GM18873 (cell line): Measurements from ENCODE around the gene MYO18B.

Source experiments
- ATAC-seq: cut with Tn5 transposase; IDR thresholded peaks from one replicate; pipeline ENCODE4 v1.9.1; 2021; ENCODE audit warnings: mild to moderate bottlenecking, moderate library complexity, moderate number of reproducible peaks; ENCODE audit not compliant: unreplicated experiment, low FRiP score

The MYO18B gene

DNA sequence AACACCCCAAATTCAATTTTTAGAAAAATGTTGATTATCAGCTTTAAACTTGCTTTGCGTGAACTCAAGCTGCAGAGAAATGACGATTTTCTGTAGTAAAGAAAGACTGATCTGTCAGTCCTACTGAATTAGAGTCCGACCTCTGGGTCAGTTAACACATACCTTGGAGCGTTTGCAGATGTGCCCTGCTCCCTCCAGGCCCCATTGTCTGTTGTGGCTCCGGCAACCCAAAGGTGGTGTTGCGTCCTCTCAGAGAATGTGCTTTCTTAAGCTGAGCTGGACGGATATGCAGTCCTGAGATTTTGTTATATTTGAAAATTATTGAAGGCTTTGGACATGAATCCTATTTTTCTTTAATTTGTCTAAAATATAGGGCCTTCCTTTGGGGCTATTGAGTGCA lies 31.5 kb upstream of the MYO18B start:
- ATAC-seq: no peak

DNA sequence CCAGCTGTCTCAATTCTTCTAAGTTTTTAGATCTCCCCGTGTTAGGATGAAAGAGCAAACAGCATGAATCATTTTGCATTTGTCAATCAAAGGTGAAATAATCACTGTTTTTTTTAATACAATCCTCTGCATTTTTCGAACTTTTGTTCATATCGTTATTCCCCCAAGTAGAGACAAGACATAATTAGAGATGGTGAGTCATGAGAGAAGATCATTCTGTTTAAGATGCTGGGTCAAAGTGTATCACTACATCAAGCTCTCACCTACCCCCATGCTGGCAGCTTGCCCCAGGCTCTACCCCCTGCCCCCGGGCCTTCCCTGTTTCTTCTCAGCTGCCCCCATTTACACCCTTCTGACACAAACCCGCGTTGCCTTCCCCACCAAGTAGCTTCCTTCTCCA lies 30.5 kb upstream of the MYO18B start:
- no peak for ATAC-seq

DNA sequence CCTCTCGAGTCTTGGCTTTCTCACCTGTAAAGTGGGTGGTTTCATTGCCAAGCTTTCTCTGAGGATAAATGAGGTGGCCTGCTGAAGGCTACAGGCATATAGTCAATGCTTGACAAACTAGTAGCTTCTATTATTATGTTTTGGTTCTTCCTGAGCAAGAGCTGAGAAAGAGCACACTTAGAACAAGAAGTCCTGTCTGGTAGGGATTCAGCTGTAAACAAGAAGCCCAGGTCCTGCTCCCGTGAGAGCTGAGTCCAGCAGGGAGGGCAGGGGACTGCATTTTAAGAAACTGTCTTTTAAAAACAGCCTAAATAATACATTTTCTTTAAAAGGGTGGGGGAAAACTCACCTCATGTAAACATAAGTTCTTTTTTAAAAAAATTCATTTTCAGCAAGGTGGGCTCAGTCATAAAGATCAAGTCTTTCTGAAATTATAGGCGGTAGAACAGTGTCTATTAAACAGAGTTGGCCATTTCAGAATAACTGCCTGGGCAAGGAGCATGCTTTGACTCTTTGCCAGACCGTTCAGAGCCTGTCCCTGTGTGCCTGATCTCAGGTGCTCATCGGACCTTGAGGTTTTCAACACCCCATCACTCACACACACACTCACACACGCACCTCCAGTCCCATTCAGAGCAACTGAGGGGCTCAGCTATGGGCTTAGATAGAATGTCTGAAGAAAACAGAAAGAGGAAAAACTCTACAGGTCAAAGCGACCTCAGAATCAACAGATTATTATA lies 29.2 kb upstream of the MYO18B start:
- ATAC-seq: no peak

DNA sequence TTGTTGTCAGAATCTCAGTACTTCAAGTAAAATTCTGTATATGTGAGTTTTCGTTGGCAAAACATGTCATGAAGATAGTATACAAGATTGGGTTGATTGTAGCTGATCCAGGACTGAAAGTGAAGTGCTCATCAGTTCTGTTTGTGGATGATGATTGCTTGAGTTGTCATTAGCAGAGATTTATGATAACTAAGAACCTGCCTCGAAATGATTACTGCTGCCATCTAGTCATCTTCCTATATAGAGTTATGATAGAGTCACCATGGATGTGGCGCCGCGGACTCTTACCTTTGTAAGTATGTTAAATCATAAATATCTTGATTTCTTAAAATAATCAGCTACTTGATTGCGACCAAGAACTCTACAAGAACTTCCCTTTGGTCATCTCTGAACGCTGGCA lies 27.9 kb upstream of the MYO18B start:
- ATAC-seq: no peak

DNA sequence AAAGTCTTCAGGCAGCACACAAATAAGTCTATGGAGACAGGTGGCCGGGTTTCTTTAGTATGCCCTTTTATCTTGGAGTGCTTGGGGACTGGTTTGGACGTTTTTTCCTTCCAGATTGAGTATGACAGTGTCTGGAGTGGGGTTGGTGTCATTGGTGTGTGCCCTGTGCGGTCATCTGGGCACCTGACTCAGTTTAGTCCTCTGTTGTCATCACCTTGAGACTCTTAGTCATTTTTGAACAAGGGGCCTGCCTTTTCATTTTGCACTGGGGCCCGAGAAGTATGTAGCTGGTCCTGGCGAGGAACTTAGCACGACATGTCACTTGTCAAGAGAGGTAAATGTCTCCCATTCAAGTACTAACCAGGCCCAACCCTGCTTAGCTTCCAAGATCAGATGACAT lies 27.2 kb upstream of the MYO18B start:
- no peak for ATAC-seq

DNA sequence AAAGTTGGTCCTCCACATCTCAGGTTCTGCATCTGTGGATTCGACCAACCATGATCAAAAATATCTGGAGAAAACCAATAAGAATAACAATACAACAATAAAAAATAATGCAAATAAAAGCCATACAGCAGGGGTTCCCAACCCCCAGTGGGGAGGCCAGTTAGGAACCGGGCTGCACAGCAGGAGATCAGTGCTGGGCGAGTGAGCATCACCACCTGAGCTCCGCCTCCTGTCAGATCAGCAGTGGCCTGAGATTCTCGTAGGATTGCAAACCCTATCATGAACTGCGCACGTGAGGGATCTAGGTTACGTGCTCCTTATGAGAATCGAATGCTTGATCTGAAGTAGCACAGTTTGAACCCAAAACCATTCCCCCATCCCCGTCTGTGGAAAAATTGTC lies 25.4 kb upstream of the MYO18B start:
- no peak for ATAC-seq

DNA sequence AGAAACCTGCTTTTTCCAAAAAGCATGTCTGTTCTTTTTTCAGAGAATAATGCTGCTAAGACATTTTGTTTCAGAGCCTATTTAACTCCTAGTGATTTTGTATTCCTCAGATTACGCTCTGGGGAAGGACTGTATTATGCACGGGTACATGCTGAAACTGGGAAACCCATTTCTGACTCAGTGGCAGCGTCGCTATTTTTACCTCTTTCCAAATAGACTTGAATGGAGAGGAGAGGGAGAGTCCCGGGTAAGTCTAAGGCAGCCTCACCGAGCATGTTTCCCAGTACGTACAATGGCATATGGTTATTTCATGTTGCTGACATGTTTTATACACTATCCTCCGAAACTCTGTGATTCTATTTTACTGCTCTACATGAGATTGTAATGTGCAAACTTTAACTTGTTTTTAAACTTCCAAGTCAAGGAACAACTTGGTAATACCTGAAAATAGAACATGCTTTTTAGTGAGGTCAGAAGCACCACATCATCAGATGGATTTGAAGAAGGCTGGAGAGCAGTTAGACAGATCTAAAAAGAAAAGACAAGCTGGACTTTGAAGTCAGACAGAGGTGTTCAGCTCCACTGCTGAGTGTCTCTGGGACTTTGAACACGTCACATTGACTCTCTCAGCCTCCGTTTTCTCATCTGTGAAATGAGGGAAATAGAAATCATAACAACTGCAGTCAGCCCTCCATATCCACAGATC lies 23.7 kb upstream of the MYO18B start:
- ATAC-seq: no peak

DNA sequence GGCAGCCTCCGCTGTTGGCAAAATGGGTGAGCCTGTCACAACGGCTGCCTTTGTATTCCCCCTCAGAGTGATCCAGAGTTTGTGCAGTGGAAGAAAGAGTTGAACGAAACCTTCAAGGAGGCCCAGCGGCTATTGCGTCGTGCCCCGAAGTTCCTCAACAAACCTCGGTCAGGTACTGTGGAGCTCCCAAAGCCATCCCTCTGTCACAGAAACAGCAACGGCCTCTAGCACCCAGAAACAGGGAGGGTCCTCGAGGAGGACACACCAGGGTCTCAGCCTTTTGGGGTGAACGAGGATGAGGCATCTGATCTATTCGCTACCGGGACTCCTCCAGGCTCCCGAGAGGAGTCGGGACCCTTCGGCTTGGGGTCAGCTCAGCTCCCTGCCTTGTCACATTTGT lies 19.8 kb upstream of the MYO18B start:
- no peak for ATAC-seq

DNA sequence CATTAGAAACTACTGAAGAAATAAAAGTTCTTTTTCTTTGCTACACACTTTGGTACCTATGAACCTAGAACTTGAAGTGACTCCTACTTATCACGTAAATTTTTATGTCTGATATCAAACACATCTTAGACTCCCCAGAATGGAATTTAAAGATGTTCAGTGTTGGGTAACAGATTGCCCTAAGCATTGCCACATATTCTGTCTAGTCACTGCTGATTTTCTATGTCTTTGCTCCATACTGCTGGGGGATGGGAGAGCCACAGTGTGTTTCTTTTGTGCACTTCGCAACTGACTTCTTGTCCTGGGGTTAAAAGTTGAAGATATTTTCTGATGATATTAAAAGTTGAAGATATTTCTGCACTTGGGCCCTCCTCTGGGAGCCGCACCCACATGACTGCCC lies 19.4 kb upstream of the MYO18B start:
- ATAC-seq: no peak

DNA sequence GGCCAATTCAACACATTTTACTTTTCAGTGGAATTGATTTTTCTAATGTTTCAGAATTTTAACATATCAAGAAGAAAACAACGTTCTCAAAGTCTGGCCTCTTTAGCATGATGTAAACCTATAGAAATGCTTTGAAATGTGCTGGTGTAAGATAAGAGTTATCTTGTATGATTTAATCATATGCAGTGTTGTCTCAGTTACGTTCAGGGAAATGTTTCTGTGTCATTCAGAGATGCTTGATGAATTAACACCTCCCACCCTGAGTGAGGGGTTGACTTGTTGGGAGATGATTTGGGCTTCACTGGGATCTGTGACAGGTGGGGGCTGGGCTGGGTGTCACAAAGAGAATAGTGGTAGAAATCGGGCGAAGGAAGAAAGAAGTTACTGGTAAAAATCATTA lies 15.7 kb upstream of the MYO18B start:
- no peak for ATAC-seq

DNA sequence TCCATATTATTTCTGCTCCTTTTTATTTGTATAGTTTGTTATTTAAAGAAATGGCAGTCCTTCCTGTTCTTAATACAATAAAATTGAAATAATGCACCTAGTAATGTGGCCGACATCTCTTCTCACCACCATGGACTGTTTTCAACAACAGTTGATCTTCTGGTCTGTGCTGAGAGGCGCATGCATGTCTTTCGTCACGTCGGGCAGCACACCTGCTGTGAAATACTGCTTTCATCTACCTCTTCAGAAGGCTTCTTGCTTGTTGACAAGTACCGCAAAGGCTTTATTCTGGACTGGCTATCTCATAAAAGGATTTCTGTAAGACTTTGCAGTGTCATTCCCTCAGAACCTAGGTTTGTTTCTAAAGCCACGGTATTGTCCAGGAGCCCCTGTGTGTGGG lies 13.9 kb upstream of the MYO18B start:
- ATAC-seq: no peak

DNA sequence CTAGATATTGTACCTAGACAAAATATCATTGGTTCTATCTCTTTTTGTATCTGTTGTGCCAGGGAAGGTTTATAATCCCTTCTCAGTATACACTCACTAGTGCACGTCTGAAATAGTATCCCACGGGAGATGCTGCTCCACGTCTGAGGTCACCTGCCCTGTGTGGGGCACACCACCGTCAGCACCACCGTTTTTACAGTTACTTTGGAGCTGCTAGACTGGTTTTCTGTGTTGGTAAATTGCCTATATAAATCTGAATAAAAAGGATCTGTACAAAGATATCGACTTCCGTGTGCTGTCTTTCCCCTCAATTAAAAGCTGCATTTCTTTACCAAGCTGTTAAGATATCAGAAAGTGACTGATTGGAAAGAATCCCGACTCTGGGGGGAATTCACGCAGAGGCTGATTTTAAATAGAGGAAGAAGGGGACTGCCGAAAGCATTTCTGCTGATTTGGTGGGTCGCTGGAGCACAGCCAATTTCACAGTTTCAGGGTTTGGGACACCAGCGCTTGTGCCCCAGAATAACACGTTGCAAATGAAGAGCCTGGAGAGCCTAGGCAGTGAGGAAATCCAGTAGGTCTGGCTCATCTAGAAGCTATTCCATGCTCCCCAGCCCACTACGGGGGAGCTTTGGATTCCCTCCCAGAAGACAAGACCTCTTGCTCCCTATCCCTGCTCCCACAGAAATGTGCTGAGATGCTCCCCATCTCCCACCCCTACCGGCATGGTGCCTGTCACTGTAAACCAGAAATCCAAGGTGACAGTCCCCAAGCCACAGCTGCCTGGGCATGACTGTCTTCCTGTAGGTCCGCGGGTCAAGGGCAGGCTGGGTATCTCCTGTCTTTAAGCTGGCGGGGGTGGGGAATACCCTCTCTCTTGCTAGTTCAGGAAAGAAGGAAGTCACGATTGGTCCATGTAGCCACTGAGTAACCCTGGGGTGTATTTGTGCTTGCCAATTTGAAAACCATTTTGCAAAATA lies 12.7 kb upstream of the MYO18B start:
- no peak for ATAC-seq

DNA sequence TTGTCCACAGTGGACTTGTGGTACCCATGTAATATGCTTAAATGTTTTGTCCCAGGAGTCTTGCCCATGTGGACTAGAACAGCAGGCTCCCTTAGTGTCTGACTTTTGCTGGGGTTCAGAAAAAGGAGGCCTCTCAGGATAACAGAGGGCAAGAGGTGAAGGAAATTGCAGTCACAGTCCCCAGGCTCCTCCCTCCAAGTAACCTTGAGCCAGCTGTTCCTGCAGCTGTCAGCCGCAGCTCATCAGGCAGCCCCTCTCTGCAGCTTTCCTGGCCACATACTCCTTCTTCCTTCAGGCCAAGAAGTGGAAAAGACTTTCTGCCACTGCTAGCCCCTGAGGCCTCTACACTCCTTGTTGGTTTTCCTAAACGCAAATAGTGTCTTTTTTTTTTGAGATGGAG lies 6.3 kb upstream of the MYO18B start:
- no peak for ATAC-seq

DNA sequence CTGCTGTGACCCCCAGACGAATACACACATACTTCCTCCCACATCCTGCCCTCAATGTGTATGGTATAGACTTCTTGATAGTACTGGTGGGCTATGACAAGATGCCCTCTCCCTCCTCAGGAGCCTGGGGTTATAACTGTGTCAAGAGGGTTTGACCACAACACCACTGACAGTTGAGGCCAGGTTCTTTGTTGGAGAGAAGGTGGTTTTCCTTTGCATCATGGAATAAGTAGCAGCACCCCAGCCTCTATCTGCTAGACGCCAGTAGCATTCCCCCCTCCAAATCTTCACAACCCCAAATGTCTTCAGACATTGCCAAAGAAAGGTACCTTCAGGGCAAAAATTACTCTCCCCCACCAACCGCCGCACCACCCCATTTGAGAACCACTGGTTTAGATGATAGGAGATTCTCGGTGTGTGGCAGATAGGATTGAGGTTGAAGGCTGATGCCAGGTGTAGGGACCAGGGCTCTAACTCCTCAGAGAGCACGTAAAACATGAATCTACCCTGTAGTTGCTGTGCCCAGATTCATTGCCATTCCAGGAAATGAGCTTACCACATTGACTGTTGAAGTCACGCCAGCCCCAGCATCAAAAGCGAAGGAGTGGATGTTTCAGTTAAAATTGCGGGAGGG lies 5.5 kb upstream of the MYO18B start:
- ATAC-seq: no peak

DNA sequence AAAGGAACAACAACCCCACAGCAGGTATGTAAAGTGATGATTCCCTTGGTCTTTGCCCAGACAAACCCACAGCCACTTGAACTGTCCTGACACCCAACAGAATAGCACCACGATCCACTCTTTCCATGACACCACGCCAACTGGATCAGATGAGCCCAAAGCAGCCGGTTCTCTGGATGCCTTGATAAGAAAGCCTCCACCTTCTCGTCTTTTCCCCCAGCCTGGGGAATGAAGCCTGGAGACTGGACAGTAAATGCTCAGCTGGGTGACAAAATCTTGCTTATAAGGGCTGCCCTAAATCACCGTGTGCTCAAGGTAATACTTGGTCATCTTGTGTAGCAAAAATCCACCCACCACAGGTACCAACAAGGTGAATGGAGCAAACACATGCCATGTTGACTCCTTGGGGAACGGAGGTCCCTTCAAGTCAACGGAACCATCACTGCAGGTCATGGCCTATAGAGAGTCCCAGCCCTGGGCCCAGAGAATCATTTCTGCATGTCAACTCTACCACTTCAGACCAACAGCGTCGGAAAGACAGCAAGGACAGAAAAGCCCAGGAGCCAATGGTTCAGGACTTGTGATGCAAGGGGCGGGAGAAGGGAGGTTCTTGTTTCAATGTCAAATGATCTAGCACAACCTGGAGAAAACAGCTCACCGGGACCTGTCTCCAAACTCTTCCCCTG lies 2.2 kb upstream of the MYO18B start:
- no peak for ATAC-seq

DNA sequence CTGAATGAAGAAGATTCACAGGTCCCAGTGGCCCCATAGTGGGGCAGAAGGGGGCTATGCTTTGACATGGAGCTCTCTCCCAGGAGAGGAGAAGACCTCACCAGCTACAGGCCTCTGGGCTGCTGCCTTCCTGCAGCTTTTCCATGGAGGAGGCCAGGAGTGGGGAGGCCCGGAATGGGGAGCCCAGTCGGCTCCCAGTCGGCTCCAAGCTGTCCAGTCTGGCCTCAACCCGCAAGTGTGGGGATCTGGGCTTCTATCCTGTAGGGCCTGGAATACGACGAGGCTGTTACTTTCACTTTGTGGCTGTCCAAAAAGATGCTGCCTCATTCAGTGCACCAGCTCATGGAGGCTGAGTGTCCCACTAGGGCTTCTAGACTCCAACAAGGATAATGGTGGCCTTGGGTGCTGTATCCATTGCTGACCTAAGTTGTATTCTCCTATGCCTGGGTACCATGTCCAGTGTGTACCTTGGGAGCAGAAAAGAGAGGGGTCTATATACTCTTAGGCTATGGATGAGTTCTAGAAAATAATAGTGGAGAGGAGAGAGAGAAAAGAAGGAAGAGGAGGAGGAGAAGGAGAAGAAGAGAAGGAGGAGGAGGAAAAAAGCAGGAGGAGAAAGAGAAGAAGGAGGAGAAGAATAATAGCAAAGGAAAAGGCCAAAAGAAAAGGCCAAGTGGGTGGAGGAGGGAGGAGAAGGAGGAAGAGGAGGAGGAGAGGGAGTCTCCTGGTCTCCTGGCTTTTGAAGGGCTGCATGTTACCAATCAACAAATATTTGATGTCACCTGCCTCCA lies 1.1 kb downstream of the MYO18B start:
- ATAC-seq: no peak

DNA sequence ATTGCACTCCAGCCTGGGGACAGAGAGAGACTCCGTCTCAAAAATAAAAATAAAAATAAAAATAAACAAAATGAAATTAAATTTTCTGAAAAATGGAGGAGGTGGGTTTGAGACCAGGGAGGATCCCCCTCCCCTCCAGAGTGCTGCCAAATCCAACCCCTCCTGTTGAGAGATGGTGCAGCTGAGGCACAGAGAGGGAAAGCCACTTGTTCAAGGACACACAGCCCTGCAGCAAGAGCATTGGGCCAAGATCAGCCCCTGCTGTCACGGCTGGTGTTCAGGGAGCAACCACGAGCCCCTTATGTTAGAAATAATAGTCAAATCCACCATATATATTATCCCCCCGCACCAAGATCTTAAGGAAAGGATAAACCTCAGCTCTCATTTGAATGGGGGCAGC lies 2.7 kb downstream of the MYO18B start:
- no peak for ATAC-seq

DNA sequence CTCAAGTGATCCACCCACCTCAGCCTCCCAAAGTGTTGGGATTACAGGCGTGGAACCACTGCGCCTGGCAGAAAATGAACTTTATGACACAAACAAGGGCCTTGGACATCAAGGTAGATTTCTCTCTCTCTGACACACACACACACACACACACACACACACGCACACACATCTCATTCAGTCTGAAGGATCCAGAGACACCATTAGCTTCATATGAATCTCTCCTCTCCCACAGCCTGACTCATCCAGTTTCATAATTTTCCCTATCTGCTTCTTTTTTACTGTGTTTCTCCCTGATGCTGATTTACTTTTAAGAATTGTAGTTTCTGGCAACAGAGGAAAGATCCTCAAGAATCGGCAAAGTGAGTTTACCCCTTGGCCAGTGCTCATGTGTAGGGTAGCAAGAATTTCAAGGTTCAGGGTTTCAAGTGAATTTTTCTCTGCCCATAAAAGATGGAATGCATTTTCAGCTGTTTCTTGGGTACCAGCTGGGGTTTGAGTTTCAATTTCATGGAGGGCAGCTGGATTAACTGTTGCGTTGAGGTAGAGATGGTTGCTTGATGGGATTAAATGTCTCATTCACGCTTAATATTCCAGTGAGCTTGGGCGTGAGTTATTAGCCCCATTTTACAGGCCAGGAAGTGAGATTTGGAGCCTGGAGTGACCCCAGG lies 3.5 kb downstream of the MYO18B start:
- ATAC-seq: no peak

DNA sequence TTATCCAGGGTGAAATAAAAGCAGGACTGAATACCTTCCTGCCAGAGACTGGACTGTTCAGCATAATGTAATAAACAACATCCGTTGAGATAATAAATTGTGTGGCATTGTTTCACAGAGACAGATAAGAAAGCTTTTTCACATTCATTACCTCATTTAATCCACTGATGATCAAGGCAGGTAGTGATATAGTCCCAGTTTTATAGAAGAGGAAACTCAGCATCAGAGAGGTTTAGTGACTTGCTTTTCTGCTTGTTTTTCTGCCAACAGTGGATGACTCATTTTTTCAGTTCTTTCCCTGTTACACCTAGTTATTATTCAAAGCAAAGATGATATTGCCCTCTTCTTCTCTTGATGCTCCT lies 4.0 kb downstream of the MYO18B start:
- ATAC-seq: no peak
